MCF 10A (cell line): ENCODE results near the gene ABCC9. TPM values are rescaled to one million over a fixed set of nuclear protein-coding genes. Genes with fewer than 3 reads are reported as not detected.

Experiments used
- BruUV-seq: library from RNA; stranded (reverse); fragments of 400-500 nt; replicated peaks from 2 replicates; lab custom pipeline; 2021; lab: Mats Ljungman, UMichigan
- CTCF ChIA-PET: fragments of 300-600 bp; sonication (Branson Sonifier 250); formaldehyde crosslinking; extraction: SDS; loops from one replicate; lab custom pipeline; 2021; ENCODE audit warnings: antibody characterized with exemption, inconsistent platforms; lab: Yijun Ruan, JAX
- POLR2A ChIA-PET: fragments of 300-600, 350-650 bp; sonication (Branson Sonifier 250); formaldehyde crosslinking; extraction: SDS; loops from one replicate; lab custom pipeline; 2020; ENCODE audit warnings: antibody characterized with exemption, inconsistent platforms; lab: Yijun Ruan, JAX
- DNase-seq: peaks from one replicate; pipeline ENCODE4 v3.0.0-alpha.2; 2018; ENCODE audit not compliant: unreplicated experiment
- H3K27ac Mint-ChIP-seq: one replicate; pipeline ENCODE4 v1.8.0; 2022; ENCODE audit warnings: mild to moderate bottlenecking, low read depth, mixed read lengths; ENCODE audit not compliant: unreplicated experiment
- H3K27me3 Mint-ChIP-seq: one replicate; pipeline ENCODE4 v1.8.0; 2022; ENCODE audit warnings: mixed read lengths; ENCODE audit not compliant: insufficient read depth, unreplicated experiment
- H3K36me3 Mint-ChIP-seq: one replicate; pipeline ENCODE4 v1.8.0; 2022; ENCODE audit warnings: mild to moderate bottlenecking, moderate library complexity, mixed read lengths; ENCODE audit not compliant: insufficient read depth, unreplicated experiment
- H3K4me1 Mint-ChIP-seq: one replicate; pipeline ENCODE4 v1.8.0; 2022; ENCODE audit warnings: mixed read lengths; ENCODE audit not compliant: insufficient read depth, unreplicated experiment
- H3K4me3 Mint-ChIP-seq: one replicate; pipeline ENCODE4 v1.8.0; 2022; ENCODE audit warnings: mild to moderate bottlenecking, moderate library complexity, mixed read lengths; ENCODE audit not compliant: unreplicated experiment
- H3K9me3 Mint-ChIP-seq: one replicate; pipeline ENCODE4 v1.8.0; 2022; ENCODE audit warnings: mixed read lengths; ENCODE audit not compliant: unreplicated experiment
- intact Hi-C: fragments of 100-400 bp; cut with micrococcal nuclease; formaldehyde crosslinking; loops from 2 replicates; pipeline ENCODE4 v1.14.1; 2022
- total RNA-seq: library from RNA; stranded (reverse); gene quantifications from 2 replicates; pipeline ENCODE4 v1.2.3, GENCODE V29; 2022
- TF ChIP-seq, protein P1 (sequence below): fragments of 200-600 bp; IDR thresholded peaks from one replicate; pipeline ENCODE4 v1.8.0; 2022; ENCODE audit warnings: antibody characterized with exemption, mild to moderate bottlenecking; ENCODE audit not compliant: unreplicated experiment

ABCC9 gene
- total RNA-seq, 1 experiment from 2014 or later = 0.12 TPM

DNA sequence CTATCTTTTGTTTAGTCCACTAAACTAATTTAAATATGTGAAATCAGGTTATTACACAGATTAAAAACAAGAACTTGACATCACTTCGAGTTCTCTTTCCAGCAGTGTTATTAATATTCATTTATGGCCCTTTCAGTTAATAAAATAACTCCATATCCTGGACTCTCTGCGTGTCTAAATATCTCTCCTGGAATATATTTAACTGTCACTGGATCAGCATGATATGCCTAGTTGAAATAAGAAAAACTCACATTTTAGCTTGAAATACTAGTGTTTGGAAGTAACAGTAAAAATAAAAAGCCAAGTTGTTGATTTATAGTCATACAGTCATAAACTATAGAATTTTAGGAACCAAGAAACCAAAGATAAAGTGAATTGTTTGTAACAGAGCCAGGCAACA lies 45.6 kb downstream of the ABCC9 start:
- no peaks in the 10 kb centered on the region for H3K27me3 Mint-ChIP-seq
- H3K27ac Mint-ChIP-seq = no peak overlapping the region
- H3K9me3 Mint-ChIP-seq = peaks cover under 1% of the 10 kb centered on the region
- DNase-seq = no peak
- CTCF ChIA-PET = no interaction called here
- no TSS peak for BruUV-seq
- intact Hi-C loops = no loop called here
- TF ChIP-seq, protein P1, sequence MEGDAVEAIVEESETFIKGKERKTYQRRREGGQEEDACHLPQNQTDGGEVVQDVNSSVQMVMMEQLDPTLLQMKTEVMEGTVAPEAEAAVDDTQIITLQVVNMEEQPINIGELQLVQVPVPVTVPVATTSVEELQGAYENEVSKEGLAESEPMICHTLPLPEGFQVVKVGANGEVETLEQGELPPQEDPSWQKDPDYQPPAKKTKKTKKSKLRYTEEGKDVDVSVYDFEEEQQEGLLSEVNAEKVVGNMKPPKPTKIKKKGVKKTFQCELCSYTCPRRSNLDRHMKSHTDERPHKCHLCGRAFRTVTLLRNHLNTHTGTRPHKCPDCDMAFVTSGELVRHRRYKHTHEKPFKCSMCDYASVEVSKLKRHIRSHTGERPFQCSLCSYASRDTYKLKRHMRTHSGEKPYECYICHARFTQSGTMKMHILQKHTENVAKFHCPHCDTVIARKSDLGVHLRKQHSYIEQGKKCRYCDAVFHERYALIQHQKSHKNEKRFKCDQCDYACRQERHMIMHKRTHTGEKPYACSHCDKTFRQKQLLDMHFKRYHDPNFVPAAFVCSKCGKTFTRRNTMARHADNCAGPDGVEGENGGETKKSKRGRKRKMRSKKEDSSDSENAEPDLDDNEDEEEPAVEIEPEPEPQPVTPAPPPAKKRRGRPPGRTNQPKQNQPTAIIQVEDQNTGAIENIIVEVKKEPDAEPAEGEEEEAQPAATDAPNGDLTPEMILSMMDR = no peak
- no peaks in the 10 kb centered on the region for H3K36me3 Mint-ChIP-seq
- POLR2A ChIA-PET = interaction anchor here (0.7 kb wide), 1 partner anchor 46 kb away, joined by 3 read pairs; no protein-coding TSS in a partner anchor
- H3K4me3 Mint-ChIP-seq = no peak overlapping the region
- no peaks in the 10 kb centered on the region for H3K4me1 Mint-ChIP-seq

DNA sequence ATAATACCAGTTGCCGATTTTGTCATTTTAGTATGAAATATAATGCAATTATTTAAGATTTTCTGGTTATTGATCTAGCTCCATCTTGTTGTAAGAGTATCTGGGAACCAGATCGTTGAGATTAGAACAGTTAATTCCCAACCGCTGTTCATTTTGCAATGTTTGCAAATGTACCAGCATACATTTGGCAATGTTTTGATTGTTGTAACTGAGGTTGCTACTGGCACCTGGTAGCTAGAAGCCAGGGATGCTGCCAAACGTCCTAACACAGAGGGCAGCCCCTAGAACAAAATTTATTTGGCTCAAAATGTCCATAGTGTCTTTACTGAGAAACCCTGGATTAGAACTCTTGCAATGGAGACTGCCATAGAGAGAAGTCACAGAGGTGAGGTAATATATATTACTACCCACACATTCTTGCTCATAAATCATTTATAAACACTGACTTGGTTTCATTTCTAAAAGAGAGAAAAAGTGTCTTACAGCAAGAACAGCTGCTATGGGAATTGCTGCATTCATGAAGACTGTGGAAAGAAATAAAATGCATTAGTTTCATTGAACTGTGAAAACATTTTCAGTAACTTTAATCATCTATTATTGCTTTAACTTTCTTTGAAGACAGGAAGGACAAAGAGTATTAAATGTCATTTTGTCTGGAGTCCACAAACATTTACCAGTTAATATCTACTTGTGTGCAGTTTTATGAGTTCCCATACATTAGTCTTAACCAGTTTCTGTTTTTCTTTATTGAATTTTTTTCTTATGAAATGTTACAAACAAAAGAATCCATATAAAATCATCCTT lies 46.2 kb downstream of the ABCC9 start:
- ChIA-PET CTCF (interaction anchor here (0.6 kb wide), 1 partner anchor 92 kb away, joined by 3 read pairs; no protein-coding TSS in a partner anchor), POLR2A (no interaction called here)
- H3K4me1 Mint-ChIP-seq = no peaks in the 10 kb centered on the region
- no TSS peak for BruUV-seq
- intact Hi-C loops = no loop called here
- no peaks in the 10 kb centered on the region for H3K36me3 Mint-ChIP-seq
- H3K4me3 Mint-ChIP-seq = no peak overlapping the region
- DNase-seq = peak; percentile 52
- H3K9me3 Mint-ChIP-seq = peaks cover 7% of the 10 kb centered on the region
- TF ChIP-seq, protein P1 = no peak
- H3K27me3 Mint-ChIP-seq = no peaks in the 10 kb centered on the region
- H3K27ac Mint-ChIP-seq = no peak overlapping the region

DNA sequence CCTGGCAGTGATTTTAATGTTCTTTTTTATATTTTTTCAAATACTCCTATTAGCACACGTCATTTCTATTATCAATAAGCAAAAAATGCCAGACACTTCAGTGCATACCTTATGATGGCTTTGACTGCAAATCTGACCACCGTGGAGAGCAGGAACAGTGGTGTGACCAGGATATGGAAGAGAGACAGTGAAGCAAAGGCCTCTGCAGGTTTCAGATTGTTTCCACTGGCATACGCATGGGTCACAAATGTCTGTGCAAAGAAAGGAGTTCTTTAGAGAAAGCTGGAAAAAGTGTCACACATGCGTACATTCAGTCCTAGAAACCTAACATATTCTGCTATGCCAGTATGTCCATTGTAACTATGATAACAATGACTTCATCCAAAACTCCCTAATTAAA lies 47.3 kb downstream of the ABCC9 start:
- TF ChIP-seq, protein P1 = no peak
- intact Hi-C loops = no loop called here
- no peak for DNase-seq
- H3K27me3 Mint-ChIP-seq = no peaks in the 10 kb centered on the region
- CTCF ChIA-PET = no interaction called here
- peaks cover 7% of the 10 kb centered on the region for H3K9me3 Mint-ChIP-seq
- H3K4me3 Mint-ChIP-seq = no peak overlapping the region
- H3K36me3 Mint-ChIP-seq = no peaks in the 10 kb centered on the region
- H3K27ac Mint-ChIP-seq = no peak overlapping the region
- POLR2A ChIA-PET = no interaction called here
- BruUV-seq = no TSS peak
- H3K4me1 Mint-ChIP-seq = no peaks in the 10 kb centered on the region

DNA sequence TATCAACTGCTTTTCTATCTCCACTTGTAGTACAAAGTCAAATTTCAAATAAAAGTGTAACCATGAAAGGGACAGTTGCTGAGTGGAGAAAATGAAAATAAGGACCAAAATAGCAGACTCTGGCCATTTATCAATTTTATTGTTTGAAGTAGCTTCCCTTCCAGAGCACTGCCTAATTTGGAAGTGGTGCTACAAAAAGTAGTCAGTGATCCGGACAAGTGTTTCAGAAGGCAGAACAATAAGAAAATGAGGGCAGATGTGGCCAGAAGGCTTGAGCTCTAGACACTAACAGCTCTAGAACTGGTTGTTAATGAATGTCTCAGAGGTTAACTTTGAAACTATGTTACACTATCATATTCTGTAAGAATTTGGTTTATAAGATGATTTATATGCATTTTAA lies 48.9 kb downstream of the ABCC9 start:
- Mint-ChIP-seq H3K27ac (no peak overlapping the region), H3K27me3 (no peaks in the 10 kb centered on the region), H3K9me3 (peaks cover 7% of the 10 kb centered on the region), H3K36me3 (no peaks in the 10 kb centered on the region), H3K4me1 (no peaks in the 10 kb centered on the region), H3K4me3 (no peak overlapping the region)
- intact Hi-C loops = no loop called here
- ChIA-PET POLR2A (no interaction called here), CTCF (no interaction called here)
- TF ChIP-seq, protein P1 = no peak
- BruUV-seq = no TSS peak
- no peak for DNase-seq
